HG02973 (cell line): ENCODE measurements around the gene CDKN2D.
"Not testable (repeated sequence)": the region's sequence is repeated elsewhere in the genome, so short reads cannot be mapped to it uniquely, and the experiment has no call there.

ENCODE experiments used
- ATAC-seq: cut with Tn5 transposase; IDR thresholded peaks from one replicate; pipeline ENCODE4 v1.9.1; 2021; ENCODE audit warnings: moderate library complexity; ENCODE audit not compliant: unreplicated experiment

CDKN2D gene

DNA sequence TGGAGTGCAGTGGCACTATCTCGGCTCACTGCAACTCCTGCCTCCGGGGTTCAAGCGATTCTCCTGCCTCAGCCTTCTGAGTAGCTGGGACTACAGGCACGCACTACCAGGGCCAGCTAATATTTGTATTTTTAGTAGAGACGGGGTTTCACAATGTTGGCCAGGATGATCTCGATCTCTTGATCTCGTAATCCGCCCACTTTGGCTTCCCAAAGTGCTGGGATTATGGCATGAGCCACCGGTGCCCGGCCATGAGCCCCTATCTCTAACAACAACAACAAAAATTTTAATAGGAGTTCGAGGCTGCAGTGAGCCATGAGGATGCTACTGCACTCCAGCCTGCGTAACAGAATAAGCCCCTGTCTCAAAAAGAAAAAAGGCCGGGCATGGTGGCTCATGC lies 13.3 kb upstream of the CDKN2D start:
- ATAC-seq, result no peak

DNA sequence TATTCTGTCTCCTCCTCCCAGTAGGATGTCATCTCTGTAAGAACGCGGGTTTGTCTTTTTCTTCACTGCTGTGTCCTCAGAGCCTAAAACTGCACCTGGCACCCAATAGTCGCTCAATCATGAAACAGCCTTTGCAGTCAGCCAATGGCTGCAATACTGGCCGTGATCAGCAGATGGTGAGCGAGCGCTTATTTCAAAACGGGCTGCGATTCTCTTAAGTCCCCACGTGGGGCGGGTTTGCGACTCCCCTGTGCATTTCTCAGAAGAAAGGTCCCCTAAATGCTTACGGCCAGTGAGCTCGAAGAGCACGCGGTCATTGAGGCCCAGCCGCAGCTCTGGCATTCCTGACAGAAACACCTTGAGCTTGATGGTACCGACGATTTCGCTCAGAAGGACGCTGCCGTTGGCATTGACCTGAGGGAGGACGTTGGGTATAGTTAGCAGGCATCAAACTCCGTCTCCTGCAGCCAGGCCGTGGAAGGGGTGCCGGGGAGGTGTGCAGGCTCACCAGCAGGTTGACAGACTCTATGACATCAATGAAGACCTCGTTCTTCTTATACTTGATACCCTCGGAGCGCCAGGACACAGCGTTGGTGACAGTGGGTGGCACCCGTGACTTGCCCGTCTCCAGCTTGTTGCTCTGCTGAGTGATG lies 12.3 kb upstream of the CDKN2D start:
- ATAC-seq, result no peak

- no peak for ATAC-seq
These were observed 9.2 kb upstream of the CDKN2D start for GRCh38 chr19:10577951-10578350.

DNA sequence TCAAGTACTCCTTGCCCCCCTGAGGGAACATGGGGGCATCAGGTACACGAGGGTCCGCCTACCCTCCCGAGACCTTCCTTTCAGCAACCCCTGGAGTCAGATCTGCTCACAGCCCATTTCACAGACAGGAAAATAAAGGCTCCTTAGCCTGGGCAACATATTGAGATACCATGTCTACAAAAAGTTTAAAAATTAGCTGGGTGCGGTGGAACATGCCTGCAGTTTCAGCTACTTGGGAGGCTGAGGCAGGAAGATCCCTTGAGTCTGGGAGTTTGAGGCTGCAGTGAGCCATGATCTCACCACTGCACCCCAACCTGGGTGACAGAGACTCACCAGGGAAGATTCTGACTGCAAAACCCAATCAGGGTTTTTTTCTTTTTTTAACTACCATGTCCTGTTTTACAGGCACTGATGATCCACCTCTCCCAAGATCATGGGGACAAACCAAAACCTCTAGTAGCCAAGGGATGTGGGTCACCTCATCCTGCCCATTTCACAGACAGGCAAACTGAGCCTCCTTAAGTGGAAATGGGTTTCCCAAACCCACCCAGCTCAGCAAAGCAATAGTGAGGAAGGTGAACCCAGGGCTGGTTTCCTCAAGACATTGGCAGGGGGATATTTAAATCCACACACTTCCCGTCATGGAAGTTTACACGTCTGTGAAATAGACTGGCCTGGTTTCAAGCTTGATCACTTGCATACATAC lies 6.4 kb upstream of the CDKN2D start:
- no peak for ATAC-seq

DNA sequence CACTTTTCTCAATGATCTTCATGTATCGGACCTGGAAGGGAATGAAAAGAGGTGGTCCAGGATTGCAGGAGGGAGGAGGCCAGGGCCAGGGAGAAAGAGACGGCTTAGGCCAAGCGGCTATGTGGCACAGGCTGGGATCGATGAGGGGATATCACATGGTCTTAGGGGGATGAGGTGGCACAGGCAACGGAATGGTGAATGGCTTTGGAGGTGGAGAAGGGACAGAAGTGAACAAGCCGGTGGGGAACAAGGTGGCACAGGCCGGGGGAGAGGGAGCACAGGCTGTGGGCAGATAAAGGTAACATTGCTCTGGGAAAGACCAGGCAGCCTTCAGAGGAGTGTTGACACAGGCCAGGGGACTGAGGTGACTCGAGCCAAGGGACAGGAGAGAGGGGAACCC lies 5.7 kb upstream of the CDKN2D start:
- no peak for ATAC-seq

- ATAC-seq, result not testable (repeated sequence)
These were observed 5.0 kb upstream of the CDKN2D start for GRCh38 chr19:10573793-10574192.

DNA sequence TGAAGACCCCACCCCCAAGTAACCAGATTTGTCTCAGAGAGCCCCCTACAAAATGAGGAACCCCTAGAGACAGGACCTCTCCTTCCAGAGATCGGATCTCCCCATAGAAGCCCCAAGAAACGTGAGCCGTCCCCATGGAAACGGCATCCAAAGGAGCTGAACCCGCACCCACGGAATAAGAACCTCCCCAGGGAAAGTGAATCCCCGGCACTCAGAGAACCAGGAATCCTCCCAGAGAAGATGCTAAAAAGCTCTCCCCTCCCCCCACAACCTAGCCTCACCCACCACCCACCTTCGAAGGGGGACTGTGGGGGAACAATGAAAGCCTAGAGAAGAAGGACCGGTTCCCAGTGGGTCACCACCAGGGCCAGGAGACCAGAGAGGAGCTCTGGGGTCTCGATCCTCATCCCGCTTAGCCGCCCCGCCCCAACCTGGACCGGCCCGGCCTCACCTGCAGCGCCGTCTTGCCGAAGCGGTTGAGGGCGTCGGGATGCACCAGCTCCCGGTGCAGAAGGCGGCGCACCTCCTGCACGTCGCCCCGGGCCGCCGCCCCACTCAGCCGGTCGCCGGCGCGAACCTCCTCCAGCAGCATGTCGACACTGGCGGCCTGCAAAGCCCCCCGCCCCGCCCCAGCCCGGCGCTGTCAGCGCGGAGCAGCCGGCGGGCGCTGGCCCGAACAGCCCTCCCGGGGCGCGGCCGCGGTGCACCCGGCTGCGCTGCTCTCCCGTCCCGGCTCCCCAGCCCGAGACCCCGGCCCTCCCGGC lies 535 bp downstream of the CDKN2D start:
- ATAC-seq, result peak; percentile 2

DNA sequence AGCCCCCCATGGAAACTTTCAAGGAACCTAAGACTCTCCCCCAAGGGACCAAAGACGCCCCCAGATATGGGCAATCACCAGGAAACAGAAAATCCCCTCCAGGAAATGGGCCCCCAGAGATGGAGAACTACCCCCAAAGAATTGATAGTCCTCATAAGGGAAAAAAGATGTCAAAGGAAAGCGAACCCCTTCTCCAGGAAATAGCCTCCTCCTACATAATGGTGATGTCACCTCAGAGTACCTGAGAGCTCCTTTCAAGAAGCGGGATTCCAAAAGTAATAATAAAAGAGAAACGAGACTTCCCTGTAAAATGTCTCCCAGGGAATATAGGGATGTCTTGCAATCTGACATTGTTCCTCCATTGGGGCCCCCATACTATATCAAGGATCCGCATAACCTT lies 1.1 kb downstream of the CDKN2D start:
- ATAC-seq, result no peak

- ATAC-seq, result no peak
These were observed 1.9 kb downstream of the CDKN2D start for GRCh38 chr19:10566658-10567410.

- no peak for ATAC-seq
These were observed 2.4 kb downstream of the CDKN2D start for GRCh38 chr19:10566408-10566657.

DNA sequence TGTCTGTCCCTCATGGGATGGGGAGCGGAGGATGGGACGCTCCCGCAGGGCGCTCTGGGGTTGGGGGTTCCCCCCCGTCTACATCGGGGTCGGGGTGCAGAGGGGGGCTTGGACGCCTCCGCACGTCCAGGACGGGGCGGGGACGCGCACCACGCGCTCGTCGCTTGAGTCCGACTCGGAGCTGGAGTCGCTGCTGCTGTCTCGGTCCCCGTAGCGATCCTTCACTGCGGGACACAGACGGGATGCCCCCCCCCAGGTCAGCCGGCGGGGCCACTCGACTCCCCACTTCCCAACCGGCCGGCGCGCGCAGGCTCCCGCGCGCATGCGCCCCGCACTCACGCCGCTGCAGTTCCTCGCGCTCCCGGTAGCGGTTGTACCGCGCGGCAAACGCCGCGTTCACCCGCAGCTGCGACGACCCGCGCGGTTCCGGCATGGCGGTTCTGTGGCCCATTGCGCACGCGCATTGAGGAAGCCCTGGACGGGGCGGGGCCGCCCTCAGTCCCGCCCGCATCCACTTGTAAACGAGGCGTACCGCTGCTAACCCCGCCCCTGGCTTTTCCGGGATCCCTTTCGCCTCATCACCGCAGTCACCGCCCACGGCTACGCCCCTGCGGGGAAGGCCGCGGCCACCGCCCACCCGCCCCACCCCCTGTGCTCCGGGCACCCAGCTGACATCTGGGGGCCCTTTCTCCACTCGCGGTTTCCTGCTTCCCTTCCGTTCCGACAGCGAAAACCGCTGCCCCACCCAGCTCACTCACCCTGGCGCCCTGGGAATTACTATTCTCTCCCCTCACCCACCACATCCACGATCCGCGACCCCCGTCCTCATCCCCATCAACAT lies 3.0 kb downstream of the CDKN2D start, which contains the start of gene KRI1:
Gene KRI1, minus strand, starts transcription at position 444 of the 841 bp plus-strand sequence. Its CDS starts 11 bp downstream, at position 433.
- peak; percentile 36 for ATAC-seq

DNA sequence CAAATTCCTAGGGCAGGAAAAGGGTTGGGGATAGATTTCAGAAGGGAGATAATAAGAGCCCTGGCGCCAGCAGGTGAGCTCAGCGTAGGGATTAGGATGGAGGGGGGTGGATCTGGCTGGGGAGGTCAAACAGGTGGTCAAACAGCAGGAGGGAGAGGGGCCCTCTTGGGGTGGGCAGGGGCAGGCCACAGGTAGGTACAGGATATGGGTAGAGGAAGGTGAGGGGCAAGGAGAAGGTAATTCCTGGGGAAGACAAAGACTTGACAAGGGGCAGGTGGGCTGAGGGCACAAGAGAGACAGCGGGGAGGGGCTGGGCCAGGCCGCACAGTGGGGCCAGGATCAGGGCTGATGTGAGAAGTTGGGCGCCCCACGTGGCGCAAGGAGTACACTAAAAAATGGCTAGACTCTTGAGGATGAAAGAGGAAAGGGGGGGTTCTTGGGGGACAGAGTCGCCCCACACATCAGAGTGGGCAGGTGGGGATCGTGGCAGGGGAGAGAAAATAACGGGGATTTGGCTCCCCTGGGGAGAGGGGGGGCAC lies 3.7 kb downstream of the CDKN2D start:
- ATAC-seq, result no peak

- no peak for ATAC-seq
These were observed 6.2 kb downstream of the CDKN2D start for GRCh38 chr19:10562609-10563008.

DNA sequence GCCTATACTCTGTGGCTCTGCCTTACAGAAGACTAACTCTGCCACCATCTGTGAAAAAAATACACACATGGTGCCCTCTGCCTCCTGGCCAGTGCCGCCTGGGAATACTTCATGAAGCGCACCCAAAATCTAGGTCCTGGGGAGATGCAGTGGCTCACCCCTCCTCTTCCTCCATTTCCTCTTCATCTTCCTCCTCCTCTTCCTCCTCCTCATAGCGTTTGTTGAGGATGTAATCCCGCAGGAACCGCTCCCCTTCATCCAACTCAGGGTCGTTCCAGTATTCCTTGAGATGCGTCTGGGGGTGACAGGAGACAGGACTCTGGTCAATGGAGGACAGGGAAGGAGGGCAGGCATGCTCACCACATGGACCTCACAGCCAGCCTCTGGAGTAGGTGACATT lies 8.6 kb downstream of the CDKN2D start:
- ATAC-seq, result no peak

DNA sequence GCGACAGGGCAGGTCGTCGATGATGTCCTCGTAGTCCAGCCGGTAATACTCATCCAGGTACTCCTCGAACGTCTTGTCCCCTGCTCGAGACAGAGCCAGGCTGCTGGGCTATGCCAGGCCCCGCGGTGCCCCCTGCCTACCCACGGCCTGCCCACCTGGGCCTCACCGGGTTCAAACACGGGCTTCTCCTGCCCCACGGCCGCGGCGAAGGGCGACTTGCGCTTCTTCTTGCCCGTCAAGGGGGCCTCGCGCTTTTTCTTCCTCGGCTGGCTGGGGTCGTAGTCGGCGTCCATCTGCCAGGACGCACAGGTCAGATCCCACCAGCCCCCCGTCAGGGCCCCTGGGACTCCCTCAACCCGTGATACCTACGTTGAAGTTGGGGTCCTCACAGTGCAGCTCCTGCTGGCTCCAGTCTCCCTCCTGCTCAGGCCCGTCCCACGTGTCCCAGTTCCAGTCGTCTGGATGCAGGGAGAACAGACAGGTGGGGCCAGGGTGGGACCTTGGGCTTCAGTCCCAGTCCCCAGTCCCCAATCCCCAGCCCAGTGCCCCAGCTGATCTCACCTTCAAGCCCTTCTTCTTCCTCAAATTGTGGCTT lies 11.1 kb downstream of the CDKN2D start:
- ATAC-seq, result no peak

DNA sequence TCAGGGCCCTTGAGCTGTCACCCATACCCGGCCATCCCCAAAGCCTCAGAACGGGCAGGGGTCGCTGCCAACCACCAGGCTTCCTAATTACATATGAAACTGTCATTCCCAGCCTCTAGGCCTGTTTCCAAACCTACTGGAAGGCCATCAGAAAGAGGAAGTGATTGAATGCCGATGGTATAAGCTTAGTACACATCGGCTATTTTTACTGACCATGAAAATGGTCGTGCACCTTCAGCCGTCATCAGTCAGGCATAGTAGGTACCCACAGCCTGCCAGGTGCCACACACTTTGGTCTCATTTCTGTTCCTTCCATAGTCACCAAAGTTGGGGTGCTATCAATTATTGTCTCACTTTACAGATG lies 13.2 kb downstream of the CDKN2D start:
- ATAC-seq, result no peak

DNA sequence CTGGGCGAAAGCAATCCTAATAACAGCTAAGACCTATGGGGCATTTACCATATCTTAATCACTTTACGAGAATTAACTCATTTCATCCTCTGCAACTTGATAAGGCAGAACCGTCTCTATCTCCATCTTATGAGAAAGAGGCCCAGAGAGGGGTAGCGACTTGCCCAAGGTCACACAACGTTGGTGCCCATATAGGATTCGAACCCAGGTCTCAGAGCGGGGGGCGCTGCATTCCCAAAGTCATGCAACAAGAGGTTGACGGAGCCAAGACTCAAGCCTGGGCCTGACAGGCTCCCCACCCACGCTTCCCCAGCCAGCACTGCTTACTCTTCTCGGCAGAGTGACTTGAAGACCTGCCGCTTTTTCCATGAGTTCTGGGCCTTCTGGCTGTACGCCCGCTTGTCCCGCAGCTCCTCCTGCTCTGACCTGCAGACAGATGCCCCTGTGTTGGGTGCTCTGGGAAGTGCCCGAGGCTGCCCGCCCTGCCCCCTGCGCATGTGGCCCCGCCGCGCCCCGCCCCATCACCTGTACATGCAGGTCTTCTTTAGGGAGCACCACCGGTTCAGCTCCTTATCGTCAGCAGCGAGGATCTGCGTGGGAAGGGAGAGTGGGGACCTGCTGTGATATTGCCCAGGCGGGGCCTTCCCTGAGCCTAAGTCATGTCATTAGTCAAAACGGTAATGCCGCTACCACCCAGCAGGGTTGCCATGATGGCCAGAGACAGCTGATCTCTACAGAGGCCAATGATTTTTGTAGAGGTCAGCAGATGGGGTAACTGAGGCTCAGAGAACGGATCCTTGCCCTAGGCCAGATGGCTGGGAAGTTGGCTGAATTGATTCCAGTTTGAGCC lies 13.8 kb downstream of the CDKN2D start:
- no peak for ATAC-seq

GRCh38 chr19:10553943-10554381 lies 14.8 kb downstream of the CDKN2D start:
- ATAC-seq, result peak; percentile 54

GRCh38 chr19:10553087-10553667 lies 15.6 kb downstream of the CDKN2D start:
- no peak for ATAC-seq
